ENCODE results near the gene MUS81. TPM values are rescaled to one million over a fixed set of nuclear protein-coding genes. Genes with fewer than 3 reads are reported as not detected.

MUS81 gene
- polyA plus RNA-seq, 4 donors, result 45.3 to 118 (median 73.8) TPM

GRCh38 chr11:65865550-65866172, 5.4 kb downstream of the MUS81 start:
- 85 to 86% (median 85%) methylated on average over 9 of the region's 9 CpGs for WGBS, 3 donors
- peaks cover 16 to 90% (median 23%) of the 10 kb centered on the region in 3 donors for H3K36me3 ChIP-seq (ENCODE audit: control insufficient read depth in 3 of 3, insufficient read depth in 2 of 3, low read depth in 1 of 3, low read length in 3 of 3)
- no peaks in the 10 kb centered on the region for H3K9me3 ChIP-seq (ENCODE audit: control insufficient read depth in 2 of 2, insufficient read depth in 1 of 2, low read depth in 1 of 2, low read length in 1 of 2)
- peaks cover 0 to 13% (median 3%) of the 10 kb centered on the region in 3 donors for H3K4me1 ChIP-seq (ENCODE audit: control insufficient read depth in 3 of 3, insufficient read depth in 2 of 3, low read depth in 1 of 3, low read length in 2 of 3)
- FAIRE-seq (no peak), DNase-seq (no peak)
- no peak overlapping the region for H3K4me3 ChIP-seq (ENCODE audit: low read depth in 1 of 3, low read length in 3 of 3)
- no peak overlapping the region for H3K27ac ChIP-seq (ENCODE audit: low read depth in 1 of 3, low read length in 2 of 3)
- peaks cover 0 to 3% (median 0%) of the 10 kb centered on the region in 3 donors for H3K27me3 ChIP-seq (ENCODE audit: control insufficient read depth in 3 of 3, insufficient read depth in 3 of 3, low read length in 3 of 3)

- no peak for FAIRE-seq
- H3K27ac ChIP-seq (ENCODE audit: low read depth in 1 of 3, low read length in 2 of 3), result no peak overlapping the region
- no peak overlapping the region for H3K4me3 ChIP-seq (ENCODE audit: low read depth in 1 of 3, low read length in 3 of 3)
- peaks cover 0 to 8% (median under 1%) of the 10 kb centered on the region in 3 donors for H3K4me1 ChIP-seq (ENCODE audit: control insufficient read depth in 3 of 3, insufficient read depth in 2 of 3, low read depth in 1 of 3, low read length in 2 of 3)
- no peaks in the 10 kb centered on the region for H3K9me3 ChIP-seq (ENCODE audit: control insufficient read depth in 2 of 2, insufficient read depth in 1 of 2, low read depth in 1 of 2, low read length in 1 of 2)
- WGBS, 3 donors, result 87 to 91% (median 91%) methylated on average over 21 of the region's 21 CpGs
- H3K36me3 ChIP-seq (ENCODE audit: control insufficient read depth in 3 of 3, insufficient read depth in 2 of 3, low read depth in 1 of 3, low read length in 3 of 3), result peaks cover 16 to 87% (median 23%) of the 10 kb centered on the region in 3 donors
- peaks cover 0 to 3% (median 0%) of the 10 kb centered on the region in 3 donors for H3K27me3 ChIP-seq (ENCODE audit: control insufficient read depth in 3 of 3, insufficient read depth in 3 of 3, low read length in 3 of 3)
- no peak for DNase-seq
Measured at GRCh38 chr11:65866509-65867283, 6.5 kb downstream of the MUS81 start.

- 66 to 79% (median 74%) methylated on average over 29 of the region's 29 CpGs for WGBS, 3 donors
Measured at GRCh38 chr11:65867284-65868071, 7.2 kb downstream of the MUS81 start.

GRCh38 chr11:65868076-65868667, 7.9 kb downstream of the MUS81 start:
- H3K27ac ChIP-seq (ENCODE audit: low read depth in 1 of 3, low read length in 2 of 3), result no peak overlapping the region
- DNase-seq (no peak), FAIRE-seq (no peak)
- 86 to 89% (median 87%) methylated on average over 15 to 19 of the region's 19 CpGs for WGBS, 3 donors
- H3K9me3 ChIP-seq (ENCODE audit: control insufficient read depth in 2 of 2, insufficient read depth in 1 of 2, low read depth in 1 of 2, low read length in 1 of 2), result no peaks in the 10 kb centered on the region
- no peak overlapping the region for H3K4me3 ChIP-seq (ENCODE audit: low read depth in 1 of 3, low read length in 3 of 3)
- peaks cover 16 to 72% (median 23%) of the 10 kb centered on the region in 3 donors for H3K36me3 ChIP-seq (ENCODE audit: control insufficient read depth in 3 of 3, insufficient read depth in 2 of 3, low read depth in 1 of 3, low read length in 3 of 3)
- H3K4me1 ChIP-seq (ENCODE audit: control insufficient read depth in 3 of 3, insufficient read depth in 2 of 3, low read depth in 1 of 3, low read length in 2 of 3), result peaks cover 0 to 7% (median 0%) of the 10 kb centered on the region in 3 donors
- H3K27me3 ChIP-seq (ENCODE audit: control insufficient read depth in 3 of 3, insufficient read depth in 3 of 3, low read length in 3 of 3), result peaks cover 0 to 10% (median 0%) of the 10 kb centered on the region in 3 donors

More at GRCh38 chr11:65867284-65868071, 7.2 kb downstream of the MUS81 start:
- FAIRE-seq, result no peak
- Histone ChIP-seq H3K4me3 (ENCODE audit: low read depth in 1 of 3, low read length in 3 of 3) (no peak overlapping the region), H3K27me3 (ENCODE audit: control insufficient read depth in 3 of 3, insufficient read depth in 3 of 3, low read length in 3 of 3) (peaks cover 0 to 6% (median 0%) of the 10 kb centered on the region in 3 donors), H3K9me3 (ENCODE audit: control insufficient read depth in 2 of 2, insufficient read depth in 1 of 2, low read depth in 1 of 2, low read length in 1 of 2) (no peaks in the 10 kb centered on the region), H3K27ac (ENCODE audit: low read depth in 1 of 3, low read length in 2 of 3) (no peak overlapping the region), H3K4me1 (ENCODE audit: control insufficient read depth in 3 of 3, insufficient read depth in 2 of 3, low read depth in 1 of 3, low read length in 2 of 3) (peaks cover 0 to 3% (median 0%) of the 10 kb centered on the region in 3 donors), H3K36me3 (ENCODE audit: control insufficient read depth in 3 of 3, insufficient read depth in 2 of 3, low read depth in 1 of 3, low read length in 3 of 3) (peaks cover 16 to 79% (median 23%) of the 10 kb centered on the region in 3 donors)
- DNase-seq, result no peak

- WGBS, 3 donors, result 67 to 88% (median 77%) methylated on average over 3 of the region's 3 CpGs
- H3K36me3 ChIP-seq (ENCODE audit: control insufficient read depth in 3 of 3, insufficient read depth in 2 of 3, low read depth in 1 of 3, low read length in 3 of 3), result peaks cover 11 to 65% (median 17%) of the 10 kb centered on the region in 3 donors
- no peak overlapping the region for H3K27ac ChIP-seq (ENCODE audit: low read depth in 1 of 3, low read length in 2 of 3)
- peaks cover 0 to 12% (median 0%) of the 10 kb centered on the region in 3 donors for H3K27me3 ChIP-seq (ENCODE audit: control insufficient read depth in 3 of 3, insufficient read depth in 3 of 3, low read length in 3 of 3)
- peaks cover 0 to 12% (median 0%) of the 10 kb centered on the region in 3 donors for H3K4me1 ChIP-seq (ENCODE audit: control insufficient read depth in 3 of 3, insufficient read depth in 2 of 3, low read depth in 1 of 3, low read length in 2 of 3)
- DNase-seq (no peak), FAIRE-seq (no peak)
- no peaks in the 10 kb centered on the region for H3K9me3 ChIP-seq (ENCODE audit: control insufficient read depth in 2 of 2, insufficient read depth in 1 of 2, low read depth in 1 of 2, low read length in 1 of 2)
- no peak overlapping the region for H3K4me3 ChIP-seq (ENCODE audit: low read depth in 1 of 3, low read length in 3 of 3)
Measured at GRCh38 chr11:65868907-65869306, 8.7 kb downstream of the MUS81 start.

- H3K27ac ChIP-seq (ENCODE audit: low read depth in 1 of 3, low read length in 2 of 3), result no peak overlapping the region
- H3K4me3 ChIP-seq (ENCODE audit: low read depth in 1 of 3, low read length in 3 of 3), result no peak overlapping the region
- no peak for FAIRE-seq
- peaks cover 0 to 12% (median 0%) of the 10 kb centered on the region in 3 donors for H3K27me3 ChIP-seq (ENCODE audit: control insufficient read depth in 3 of 3, insufficient read depth in 3 of 3, low read length in 3 of 3)
- H3K9me3 ChIP-seq (ENCODE audit: control insufficient read depth in 2 of 2, insufficient read depth in 1 of 2, low read depth in 1 of 2, low read length in 1 of 2), result no peaks in the 10 kb centered on the region
- peaks cover 4 to 56% (median 12%) of the 10 kb centered on the region in 3 donors for H3K36me3 ChIP-seq (ENCODE audit: control insufficient read depth in 3 of 3, insufficient read depth in 2 of 3, low read depth in 1 of 3, low read length in 3 of 3)
- H3K4me1 ChIP-seq (ENCODE audit: control insufficient read depth in 3 of 3, insufficient read depth in 2 of 3, low read depth in 1 of 3, low read length in 2 of 3), result peaks cover 0 to 15% (median 0%) of the 10 kb centered on the region in 3 donors
- DNase-seq, result no peak
- WGBS, 3 donors, result 61 to 80% (median 64%) methylated on average over 24 of the region's 24 CpGs
Measured at GRCh38 chr11:65869643-65870306, 9.5 kb downstream of the MUS81 start.

- DNase-seq, result no peak
Measured at GRCh38 chr11:65870307-65870658, 10.1 kb downstream of the MUS81 start.

More at GRCh38 chr11:65870307-65870658, 10.1 kb downstream of the MUS81 start:
- Histone ChIP-seq H3K27me3 (ENCODE audit: control insufficient read depth in 3 of 3, insufficient read depth in 3 of 3, low read length in 3 of 3) (peaks cover 0 to 12% (median 0%) of the 10 kb centered on the region in 3 donors), H3K36me3 (ENCODE audit: control insufficient read depth in 3 of 3, insufficient read depth in 2 of 3, low read depth in 1 of 3, low read length in 3 of 3) (peaks cover 4 to 51% (median 8%) of the 10 kb centered on the region in 3 donors), H3K4me3 (ENCODE audit: low read depth in 1 of 3, low read length in 3 of 3) (no peak overlapping the region), H3K9me3 (ENCODE audit: control insufficient read depth in 2 of 2, insufficient read depth in 1 of 2, low read depth in 1 of 2, low read length in 1 of 2) (no peaks in the 10 kb centered on the region), H3K27ac (ENCODE audit: low read depth in 1 of 3, low read length in 2 of 3) (no peak overlapping the region), H3K4me1 (ENCODE audit: control insufficient read depth in 3 of 3, insufficient read depth in 2 of 3, low read depth in 1 of 3, low read length in 2 of 3) (peaks cover 0 to 15% (median 0%) of the 10 kb centered on the region in 3 donors)
- 36 to 66% (median 47%) methylated on average over 11 of the region's 11 CpGs for WGBS, 3 donors
- FAIRE-seq, result no peak
